WTC11 (cell line): ENCODE results near the gene WDR64.

ENCODE experiments used
- ATF3 ChIP-seq: sonication (generic); formaldehyde crosslinking; conservative IDR thresholded peaks from 2 replicates; pipeline ENCODE4 v1.8.1; 2022; ENCODE audit warnings: mild to moderate bottlenecking, missing genetic modification reagents
- CTCF ChIP-seq: fragments of 200-600 bp; IDR thresholded peaks from 2 replicates; pipeline ENCODE4 v1.8.0; 2022; ENCODE audit warnings: antibody characterized with exemption
- ESRRA ChIP-seq: sonication (generic); formaldehyde crosslinking; IDR thresholded peaks from 2 replicates; pipeline ENCODE4 v1.8.1; 2022; ENCODE audit warnings: mild to moderate bottlenecking, missing genetic modification reagents, borderline replicate concordance
- GRHL2 ChIP-seq: fragments of 250-450 bp; sonication (Bioruptor Pico); IDR thresholded peaks from 2 replicates; pipeline ENCODE4 v1.8.0; 2022; ENCODE audit warnings: mild to moderate bottlenecking, moderate library complexity; ENCODE audit not compliant: insufficient replicate concordance, severe bottlenecking
- IRF2 ChIP-seq: sonication (generic); formaldehyde crosslinking; IDR thresholded peaks from 2 replicates; pipeline ENCODE4 v1.8.0; 2022; ENCODE audit warnings: low read depth, missing genetic modification reagents, borderline replicate concordance
- SMAD3 ChIP-seq: sonication (generic); formaldehyde crosslinking; IDR thresholded peaks from 2 replicates; pipeline ENCODE4 v1.8.0; 2022; ENCODE audit warnings: missing genetic modification reagents, mild to moderate bottlenecking, borderline replicate concordance
- ZNF423 ChIP-seq: fragments of 250-450 bp; sonication (Bioruptor Pico); IDR thresholded peaks from 2 replicates; pipeline ENCODE4 v2.1.2; 2022; ENCODE audit warnings: mild to moderate bottlenecking, moderate library complexity
- ZSCAN18 ChIP-seq: fragments of 250-450 bp; sonication (Bioruptor Pico); IDR thresholded peaks from 2 replicates; pipeline ENCODE4 v2.1.2; 2022; ENCODE audit warnings: mild to moderate bottlenecking, moderate library complexity

GRCh38 chr1:241822846-241823245 is 170.8 kb downstream of the WDR64 start:
- TF ChIP-seq ESRRA (CRISPR knock-in tag) (no peak), SMAD3 (CRISPR knock-in tag) (no peak), ZSCAN18 (CRISPR knock-in tag) (no peak), ATF3 (CRISPR knock-in tag) (no peak), CTCF (no peak), IRF2 (CRISPR knock-in tag) (no peak), GRHL2 (CRISPR knock-in tag) (no peak), ZNF423 (CRISPR knock-in tag) (no peak)
